ENCODE data around the gene ABHD14A. TPM values are rescaled to one million over a fixed set of nuclear protein-coding genes. Genes with fewer than 3 reads are reported as not detected.

ABHD14A gene
- total RNA-seq, 4 donors from 2014 or later: 2.0 to 11.3 (median 7.7) TPM

DNA sequence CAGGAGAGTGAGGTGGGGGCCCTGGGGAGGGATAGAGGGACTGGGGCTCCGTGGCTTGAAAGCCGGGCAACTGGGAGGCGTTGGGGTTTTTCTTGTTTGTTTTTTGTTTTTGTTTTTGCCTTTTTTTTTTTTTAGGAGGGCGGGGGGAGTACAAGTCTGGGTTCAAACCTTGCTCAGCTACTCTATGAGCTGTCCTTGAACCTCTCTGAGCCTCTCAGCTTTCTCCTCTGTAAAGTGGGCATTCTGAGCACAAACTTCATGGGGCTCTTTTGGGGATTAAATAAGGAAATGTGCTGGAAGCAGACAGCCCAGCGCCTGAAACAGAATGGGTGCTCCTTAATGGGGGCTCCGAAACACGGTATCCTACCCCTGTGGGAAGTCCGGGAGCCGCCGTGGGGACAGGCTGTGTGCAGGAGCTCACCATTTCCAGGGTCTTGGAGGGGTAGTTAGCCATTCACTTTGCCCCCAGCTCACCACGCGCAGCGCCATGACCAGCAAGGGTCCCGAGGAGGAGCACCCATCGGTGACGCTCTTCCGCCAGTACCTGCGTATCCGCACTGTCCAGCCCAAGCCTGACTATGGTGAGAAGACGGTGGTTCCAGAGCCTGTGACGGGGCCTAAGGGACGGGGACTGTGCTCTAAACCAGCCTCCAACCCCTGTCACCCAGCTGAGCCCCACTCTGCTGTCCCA lies 8.9 kb downstream of the ABHD14A start:
- Histone ChIP-seq H3K27me3 (no peaks in the 10 kb centered on the region), H3K9me3 (no peaks in the 10 kb centered on the region), H3K27ac (peak overlapping the region; percentile 89 to 99 (median 96)), H3K4me1 (peaks cover 18 to 48% (median 35%) of the 10 kb centered on the region in 4 donors), H3K36me3 (no peaks in the 10 kb centered on the region), H3K4me3 (peak overlapping the region; percentile 33 to 61 (median 50))
- intact Hi-C loops (cut with DNase I; ENCODE audit: low total_unique reads): no loop called here
- DNase-seq: no peak
- 73% methylated on average over 21 of the region's 22 CpGs; no CpG with 5 or more reads in 1 of the 2 donors for WGBS, 2 donors (ENCODE audit: low coverage in 1 of 2)
- TF ChIP-seq POLR2AphosphoS5 (IDR thresholded peaks at IDR 0.05) (no peak), POLR2A (IDR thresholded peaks at IDR 0.05) (no peak), EP300 (IDR thresholded peaks at IDR 0.05; ENCODE audit: low read depth) (no peak)
- TF ChIP-seq, protein P1, sequence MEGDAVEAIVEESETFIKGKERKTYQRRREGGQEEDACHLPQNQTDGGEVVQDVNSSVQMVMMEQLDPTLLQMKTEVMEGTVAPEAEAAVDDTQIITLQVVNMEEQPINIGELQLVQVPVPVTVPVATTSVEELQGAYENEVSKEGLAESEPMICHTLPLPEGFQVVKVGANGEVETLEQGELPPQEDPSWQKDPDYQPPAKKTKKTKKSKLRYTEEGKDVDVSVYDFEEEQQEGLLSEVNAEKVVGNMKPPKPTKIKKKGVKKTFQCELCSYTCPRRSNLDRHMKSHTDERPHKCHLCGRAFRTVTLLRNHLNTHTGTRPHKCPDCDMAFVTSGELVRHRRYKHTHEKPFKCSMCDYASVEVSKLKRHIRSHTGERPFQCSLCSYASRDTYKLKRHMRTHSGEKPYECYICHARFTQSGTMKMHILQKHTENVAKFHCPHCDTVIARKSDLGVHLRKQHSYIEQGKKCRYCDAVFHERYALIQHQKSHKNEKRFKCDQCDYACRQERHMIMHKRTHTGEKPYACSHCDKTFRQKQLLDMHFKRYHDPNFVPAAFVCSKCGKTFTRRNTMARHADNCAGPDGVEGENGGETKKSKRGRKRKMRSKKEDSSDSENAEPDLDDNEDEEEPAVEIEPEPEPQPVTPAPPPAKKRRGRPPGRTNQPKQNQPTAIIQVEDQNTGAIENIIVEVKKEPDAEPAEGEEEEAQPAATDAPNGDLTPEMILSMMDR (IDR thresholded peaks at IDR 0.05): no peak
- in situ Hi-C loops (cut with MboI; ENCODE audit: low pct_ligation_motif_present in 1 of 4, low pct_unique_long_range_greater_than_20kb in 1 of 4, low sequenced_read_pairs in 3 of 4): no loop called here

- Histone ChIP-seq H3K27ac (peak overlapping the region; percentile 89 to 99 (median 96)), H3K4me3 (peak overlapping the region in 1 of 4 donors; percentile 50), H3K4me1 (peaks cover 18 to 48% (median 35%) of the 10 kb centered on the region in 4 donors), H3K9me3 (no peaks in the 10 kb centered on the region), H3K27me3 (no peaks in the 10 kb centered on the region), H3K36me3 (no peaks in the 10 kb centered on the region)
- no peak for DNase-seq
- TF ChIP-seq EP300 (IDR thresholded peaks at IDR 0.05; ENCODE audit: low read depth) (no peak), POLR2AphosphoS5 (IDR thresholded peaks at IDR 0.05) (no peak), POLR2A (IDR thresholded peaks at IDR 0.05) (no peak)
- intact Hi-C loops (cut with DNase I; ENCODE audit: low total_unique reads): no loop called here
- in situ Hi-C loops (cut with MboI; ENCODE audit: low pct_ligation_motif_present in 1 of 4, low pct_unique_long_range_greater_than_20kb in 1 of 4, low sequenced_read_pairs in 3 of 4): no loop called here
Observed at GRCh38 chr3:51984269-51984647, 9.4 kb downstream of the ABHD14A start.

- TF ChIP-seq POLR2A (IDR thresholded peaks at IDR 0.05) (no peak), POLR2AphosphoS5 (IDR thresholded peaks at IDR 0.05) (no peak), EP300 (IDR thresholded peaks at IDR 0.05; ENCODE audit: low read depth) (no peak)
- TF ChIP-seq, protein P1 (IDR thresholded peaks at IDR 0.05): no peak
- intact Hi-C loops (cut with DNase I; ENCODE audit: low total_unique reads): no loop called here
- Histone ChIP-seq H3K27me3 (no peaks in the 10 kb centered on the region), H3K36me3 (no peaks in the 10 kb centered on the region), H3K27ac (peak overlapping the region in 3 of 4 donors; percentile 13 to 93 (median 66)), H3K4me3 (no peak overlapping the region), H3K9me3 (no peaks in the 10 kb centered on the region), H3K4me1 (peaks cover 18 to 48% (median 35%) of the 10 kb centered on the region in 4 donors)
- in situ Hi-C loops (cut with MboI; ENCODE audit: low pct_ligation_motif_present in 1 of 4, low pct_unique_long_range_greater_than_20kb in 1 of 4, low sequenced_read_pairs in 3 of 4): no loop called here
- WGBS, 2 donors (ENCODE audit: low coverage in 1 of 2): 91% methylated on average over 6 of the region's 6 CpGs; no CpG with 5 or more reads in 1 of the 2 donors
- no peak for DNase-seq
Observed at GRCh38 chr3:51985063-51985462, 10.2 kb downstream of the ABHD14A start.

GRCh38 chr3:51986010-51986947 lies 11.4 kb downstream of the ABHD14A start:
- in situ Hi-C loops (cut with MboI; ENCODE audit: low pct_ligation_motif_present in 1 of 4, low pct_unique_long_range_greater_than_20kb in 1 of 4, low sequenced_read_pairs in 3 of 4): no loop called here

More at GRCh38 chr3:51986010-51986947, 11.4 kb downstream of the ABHD14A start:
- TF ChIP-seq, protein P1 (IDR thresholded peaks at IDR 0.05): no peak
- TF ChIP-seq POLR2AphosphoS5 (IDR thresholded peaks at IDR 0.05): peak in 1 of 3 donors; percentile 46
- peak; percentile 67 for DNase-seq
- peaks cover 18 to 42% (median 33%) of the 10 kb centered on the region in 4 donors for H3K4me1 ChIP-seq
- H3K4me3 ChIP-seq: no peak overlapping the region
- H3K27me3 ChIP-seq: no peaks in the 10 kb centered on the region
- H3K9me3 ChIP-seq: no peaks in the 10 kb centered on the region
- H3K36me3 ChIP-seq: no peaks in the 10 kb centered on the region
- intact Hi-C loops (cut with DNase I; ENCODE audit: low total_unique reads): no loop called here
- 60 to 78% methylated on average over 1 to 9 of the region's 12 CpGs for WGBS, 2 donors (ENCODE audit: low coverage in 1 of 2)
- H3K27ac ChIP-seq: peak overlapping the region; percentile 57 to 93 (median 65)
